ENCODE results near the gene KLHL3. TPM values are rescaled to one million over a fixed set of nuclear protein-coding genes. Genes with fewer than 3 reads are reported as not detected.

KLHL3 gene
- total and polyA plus RNA-seq, 4 donors: 0.91 to 8.8 (median 3.7) TPM

- TF ChIP-seq CTCF (IDR thresholded peaks at IDR 0.05; ENCODE audit: low read depth, low read length, missing input control) (no peak), JUND (IDR thresholded peaks at IDR 0.05) (no peak), HNF4G (IDR thresholded peaks at IDR 0.05) (no peak), GABPA (IDR thresholded peaks at IDR 0.05 in 1 of 2, conservative IDR thresholded peaks at IDR 0.05 in 1 of 2) (no peak)
These were observed 98.8 kb downstream of the KLHL3 start (continued) for GRCh38 chr5:137636830-137637714.

GRCh38 chr5:137636099-137636498, 99.8 kb downstream of the KLHL3 start:
- H3K9ac ChIP-seq (ENCODE audit: low read depth in 1 of 2, low read length in 2 of 2): no peak overlapping the region
- no peaks in the 10 kb centered on the region for H3K36me3 ChIP-seq (ENCODE audit: control insufficient read depth in 4 of 4, insufficient read depth in 3 of 4, low read depth in 1 of 4, low read length in 3 of 4)
- H3K4me1 ChIP-seq (ENCODE audit: control insufficient read depth in 4 of 4, insufficient read depth in 4 of 4, low read length in 3 of 4): no peaks in the 10 kb centered on the region
- TF ChIP-seq FOXA2 (IDR thresholded peaks at IDR 0.05): no peak
- no peak for TF ChIP-seq REST (IDR thresholded peaks at IDR 0.05)
- no peak for TF ChIP-seq MAX (IDR thresholded peaks at IDR 0.05)
- TF ChIP-seq FOXA1 (IDR thresholded peaks at IDR 0.05): no peak
- no peak for TF ChIP-seq CTCF (IDR thresholded peaks at IDR 0.05; ENCODE audit: low read depth, low read length, missing input control)
- no peak for TF ChIP-seq ZBTB33 (IDR thresholded peaks at IDR 0.05)
- TF ChIP-seq HNF4G (IDR thresholded peaks at IDR 0.05): no peak
- no peak for TF ChIP-seq GABPA (IDR thresholded peaks at IDR 0.05 in 1 of 2, conservative IDR thresholded peaks at IDR 0.05 in 1 of 2)
- no peak for TF ChIP-seq EGR1 (IDR thresholded peaks at IDR 0.05; ENCODE audit: low read depth in 2 of 2)
- no peak for TF ChIP-seq HNF4A (conservative IDR thresholded peaks at IDR 0.05)
- no peak for TF ChIP-seq RXRA (IDR thresholded peaks at IDR 0.05)
- TF ChIP-seq ATF3 (IDR thresholded peaks at IDR 0.05): no peak
- TF ChIP-seq YY1 (IDR thresholded peaks at IDR 0.05): no peak
- no peak for TF ChIP-seq SP1 (IDR thresholded peaks at IDR 0.05)
- TF ChIP-seq RAD21 (IDR thresholded peaks at IDR 0.05): no peak
- TF ChIP-seq TAF1 (conservative IDR thresholded peaks at IDR 0.05): no peak
- no peak for TF ChIP-seq NR2F2 (IDR thresholded peaks at IDR 0.05)
- TF ChIP-seq JUND (IDR thresholded peaks at IDR 0.05): no peak
- WGBS: 68% methylated on average over 2 of the region's 2 CpGs
- H3K4me3 ChIP-seq (ENCODE audit: low read depth in 1 of 3, low read length in 3 of 3): no peak overlapping the region
- no peak for DNase-seq (ENCODE audit: low spot score)
- H3K9me3 ChIP-seq (ENCODE audit: control insufficient read depth in 4 of 4, low read length in 3 of 4): peaks cover 0 to 5% (median 0%) of the 10 kb centered on the region in 4 donors
- no peak overlapping the region for H3K27ac ChIP-seq (ENCODE audit: low read depth in 1 of 2, low read length in 2 of 2)
- no peaks in the 10 kb centered on the region for H3K27me3 ChIP-seq (ENCODE audit: control insufficient read depth in 4 of 4, insufficient read depth in 4 of 4, low read length in 3 of 4)

Measured in liver (tissue), 9 donors.